SU-DHL-6 (cell line): ENCODE data around the gene RABL3.

ENCODE experiments used
- H2AFZ ChIP-seq: fragments of 200-600 bp; sonication (generic); 2 replicates; pipeline ENCODE4 v1.6.1; 2014; ENCODE audit warnings: low read depth, mild to moderate bottlenecking, moderate library complexity, mixed read lengths, antibody characterized with exemption, low read length; ENCODE audit not compliant: severe bottlenecking
- H3F3A ChIP-seq: fragments of 200-600 bp; shearing (Covaris generic); 2 replicates; pipeline ENCODE4 v1.6.0; 2016; ENCODE audit warnings: antibody characterized with exemption, mild to moderate bottlenecking; ENCODE audit not compliant: insufficient read depth
- H3K27ac ChIP-seq: fragments of 200-600 bp; sonication (generic); 2 replicates; pipeline ENCODE4 v1.5.1; 2016; ENCODE audit warnings: low read depth, mild to moderate bottlenecking, low read length, moderate library complexity, mixed read lengths
- H3K27me3 ChIP-seq: fragments of 200-600 bp; sonication (generic), shearing (Covaris generic); 2 replicates; pipeline ENCODE4 v1.6.0; 2014; ENCODE audit warnings: mild to moderate bottlenecking, low read length
- H3K36me3 ChIP-seq: fragments of 200-600 bp; sonication (generic); 2 replicates; pipeline ENCODE4 v1.6.1; 2014; ENCODE audit warnings: mild to moderate bottlenecking, low read length, mixed read lengths
- H3K4me2 ChIP-seq: fragments of 300-600, 200-600 bp; shearing (Covaris generic), sonication (generic); 2 replicates; pipeline ENCODE4 v1.6.0; 2014; ENCODE audit warnings: low read length, low read depth, mild to moderate bottlenecking; ENCODE audit not compliant: poor library complexity, severe bottlenecking
- H3K4me3 ChIP-seq: fragments of 200-600 bp; sonication (generic); 2 replicates; pipeline ENCODE4 v1.5.1; 2014; ENCODE audit warnings: antibody characterized with exemption, low read length, mild to moderate bottlenecking, mixed read lengths; ENCODE audit not compliant: insufficient read depth, poor library complexity, severe bottlenecking
- H3K79me2 ChIP-seq: fragments of 200-600 bp; sonication (generic); 2 replicates; pipeline ENCODE4 v1.6.1; 2014; ENCODE audit warnings: mild to moderate bottlenecking, low read length, moderate library complexity; ENCODE audit not compliant: insufficient read depth
- H3K9ac ChIP-seq: fragments of 200-600 bp; sonication (generic); 2 replicates; pipeline ENCODE4 v1.7.0; 2014; ENCODE audit warnings: mild to moderate bottlenecking, low read length
- H3K9me2 ChIP-seq: fragments of 200-600 bp; sonication (generic); replicated peaks from 2 replicates; pipeline ENCODE4 v1.6.1; 2014; ENCODE audit warnings: low read length; ENCODE audit not compliant: insufficient read depth
- H3K9me3 ChIP-seq: fragments of 200-600 bp; sonication (generic); 2 replicates; pipeline ENCODE4 v1.6.1; 2014; ENCODE audit warnings: low read length, mixed read lengths; ENCODE audit not compliant: insufficient read depth
- H4K20me1 ChIP-seq: fragments of 200-600 bp; sonication (generic); 2 replicates; pipeline ENCODE4 v1.6.1; 2014; ENCODE audit warnings: low read depth, mild to moderate bottlenecking, antibody characterized with exemption, low read length, moderate library complexity, mixed read lengths
- CTCF ChIP-seq: fragments of 200-600 bp; sonication (generic); IDR thresholded peaks from one replicate; pipeline ENCODE4 v1.5.1; 2017; ENCODE audit warnings: antibody characterized with exemption, mild to moderate bottlenecking, low read length, moderate library complexity; ENCODE audit not compliant: insufficient read depth, poor library complexity, severe bottlenecking
- EZH2phosphoT487 ChIP-seq: fragments of 200-600 bp; sonication (generic), shearing (Covaris generic); conservative IDR thresholded peaks from 2 replicates; pipeline ENCODE4 v1.6.1; 2018; ENCODE audit warnings: mild to moderate bottlenecking, antibody characterized with exemption, low read length, moderate library complexity, mixed read lengths

The RABL3 gene

GRCh38 chr3:120661106-120661905, 81.0 kb downstream of the RABL3 start:
- H3K4me2 ChIP-seq, result no peak overlapping the region
- H3K27me3 ChIP-seq, result no peaks in the 10 kb centered on the region
- no peak overlapping the region for H2AFZ ChIP-seq
- H3F3A ChIP-seq, result no peaks in the 10 kb centered on the region
- H3K27ac ChIP-seq, result no peak overlapping the region
- no peak overlapping the region for H3K4me3 ChIP-seq
- H3K9me3 ChIP-seq, result no peaks in the 10 kb centered on the region
- H3K79me2 ChIP-seq, result no peaks in the 10 kb centered on the region
- H3K9ac ChIP-seq, result no peak overlapping the region
- TF ChIP-seq EZH2phosphoT487 (no peak), CTCF (no peak)
- no peaks in the 10 kb centered on the region for H3K36me3 ChIP-seq
- no peaks in the 10 kb centered on the region for H4K20me1 ChIP-seq
- no peaks in the 10 kb centered on the region for H3K9me2 ChIP-seq

GRCh38 chr3:120659834-120660233, 82.5 kb downstream of the RABL3 start:
- no peaks in the 10 kb centered on the region for H3K79me2 ChIP-seq

GRCh38 chr3:120659285-120659684, 83.0 kb downstream of the RABL3 start:
- no peak overlapping the region for H2AFZ ChIP-seq
- H4K20me1 ChIP-seq, result no peaks in the 10 kb centered on the region
- no peak overlapping the region for H3K4me2 ChIP-seq
- H3K9ac ChIP-seq, result no peak overlapping the region
- no peaks in the 10 kb centered on the region for H3K9me2 ChIP-seq
- H3K36me3 ChIP-seq, result no peaks in the 10 kb centered on the region
- H3K27ac ChIP-seq, result no peak overlapping the region
- no peaks in the 10 kb centered on the region for H3K79me2 ChIP-seq
- no peaks in the 10 kb centered on the region for H3F3A ChIP-seq
- H3K27me3 ChIP-seq, result no peaks in the 10 kb centered on the region
- TF ChIP-seq EZH2phosphoT487 (no peak), CTCF (no peak)
- no peak overlapping the region for H3K4me3 ChIP-seq
- no peaks in the 10 kb centered on the region for H3K9me3 ChIP-seq

More at GRCh38 chr3:120659834-120660233, 82.5 kb downstream of the RABL3 start:
- H3K27ac ChIP-seq, result no peak overlapping the region
- H3K9ac ChIP-seq, result no peak overlapping the region
- H3K4me2 ChIP-seq, result no peak overlapping the region
- H2AFZ ChIP-seq, result no peak overlapping the region
- no peaks in the 10 kb centered on the region for H3F3A ChIP-seq
- H3K9me2 ChIP-seq, result no peaks in the 10 kb centered on the region
- H3K36me3 ChIP-seq, result no peaks in the 10 kb centered on the region
- H4K20me1 ChIP-seq, result no peaks in the 10 kb centered on the region
- no peaks in the 10 kb centered on the region for H3K9me3 ChIP-seq
- TF ChIP-seq CTCF (no peak), EZH2phosphoT487 (no peak)
- H3K4me3 ChIP-seq, result no peak overlapping the region
- H3K27me3 ChIP-seq, result no peaks in the 10 kb centered on the region
